Motor neuron (in vitro differentiated cells): Measurements from ENCODE around the gene UNC5B. TPM values are rescaled to one million over a fixed set of nuclear protein-coding genes. Genes with fewer than 3 reads are reported as not detected.

Source experiments
- ATAC-seq, 8 experiments: fragments of 200-7000 bp; cut with Tn5 transposase; replicated peaks in 6 of 8; 2 replicates each; pipeline ENCODE4 v1.8.0; 2021; ENCODE audit warnings: mild to moderate bottlenecking in 8 of 8, moderate library complexity in 8 of 8
- H3K27ac ChIP-seq, 2 donors: fragments of 250-450 bp; sonication (Bioruptor Pico); 2 replicates each; pipeline ENCODE4 v1.9.0; 2021; ENCODE audit warnings: antibody characterized with exemption in 2 of 2, mild to moderate bottlenecking in 2 of 2, moderate library complexity in 1 of 2
- H3K4me1 ChIP-seq, 2 donors: fragments of 250-450 bp; sonication (Bioruptor Pico); replicated peaks in 1 of 2; 2 replicates each; pipeline ENCODE4 v1.6.1; 2021; ENCODE audit warnings: antibody characterized with exemption in 2 of 2, mild to moderate bottlenecking in 2 of 2, moderate library complexity in 1 of 2
- H3K4me3 ChIP-seq, 5 donors: fragments of 250-450 bp; sonication (Bioruptor Pico); 2 replicates each; pipeline ENCODE4 v1.9.0; 2021; ENCODE audit warnings: antibody characterized with exemption in 5 of 5, mild to moderate bottlenecking in 5 of 5, moderate library complexity in 4 of 5
- WGBS, 10 experiments: fragments of 450-650 bp; shearing (Covaris generic); methylation state at CpG; one replicate each; pipeline ENCODE4 v1.0.0; 2022; 5-methylcytosine and 5-hydroxymethylcytosine counted together
- in situ Hi-C, 9 experiments: fragments of 400-800 bp; cut with MboI; loops; one replicate each; pipeline ENCODE4 v1.15.0; 2021; ENCODE audit warnings: low sequenced_read_pairs in 9 of 9, low pct_unique_long_range_greater_than_20kb in 2 of 9; ENCODE audit not compliant: unreplicated experiment in 9 of 9
- total RNA-seq, 8 experiments: library from RNA; unstranded; fragments of 300-600 nt; gene quantifications; 2 replicates each; pipeline versions ENCODE4 v1.2.3 to v1.2.4, GENCODE V29; 2022

Gene UNC5B
- total RNA-seq, 8 experiments from 2014 or later, result 1.4 to 53.5 (median 18.2) TPM

DNA sequence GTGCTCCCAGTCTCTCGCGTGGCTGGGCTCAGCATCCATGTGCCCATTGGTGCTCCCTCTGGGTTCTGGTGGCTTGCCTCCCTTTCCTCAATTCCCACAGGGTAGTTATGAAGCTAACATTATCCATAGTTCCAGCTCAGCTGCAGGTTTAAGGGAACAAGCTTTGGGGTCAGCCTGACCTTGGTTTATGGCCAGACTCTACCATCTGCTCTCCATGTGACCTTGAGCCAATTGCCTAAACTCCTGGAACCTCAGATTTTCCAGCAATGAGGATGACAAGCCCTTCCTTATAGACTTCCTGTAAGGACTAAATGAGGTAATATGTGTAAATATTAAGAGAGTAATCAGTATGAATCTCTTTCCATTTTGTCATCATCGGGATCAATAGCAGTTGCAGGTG lies 96.6 kb downstream of the UNC5B start:
- Histone ChIP-seq H3K4me1 (peaks cover 21 to 24% of the 10 kb centered on the region in 2 donors), H3K27ac (no peak overlapping the region), H3K4me3 (no peak overlapping the region)
- WGBS, 10 experiments, result 13 to 100% (median 80%) methylated on average over 1 to 3 of the region's 3 CpGs; no CpG with 5 or more reads in 1 of the 10 experiments
- in situ Hi-C loops, result loop anchor here in 6 of 9 experiments (10.0 to 25.0 kb wide), 4 partner anchors 396 to 1028 kb away; partner anchors contain the start of gene C10orf105 (in 4 of the 6)
- ATAC-seq, result no peak

DNA sequence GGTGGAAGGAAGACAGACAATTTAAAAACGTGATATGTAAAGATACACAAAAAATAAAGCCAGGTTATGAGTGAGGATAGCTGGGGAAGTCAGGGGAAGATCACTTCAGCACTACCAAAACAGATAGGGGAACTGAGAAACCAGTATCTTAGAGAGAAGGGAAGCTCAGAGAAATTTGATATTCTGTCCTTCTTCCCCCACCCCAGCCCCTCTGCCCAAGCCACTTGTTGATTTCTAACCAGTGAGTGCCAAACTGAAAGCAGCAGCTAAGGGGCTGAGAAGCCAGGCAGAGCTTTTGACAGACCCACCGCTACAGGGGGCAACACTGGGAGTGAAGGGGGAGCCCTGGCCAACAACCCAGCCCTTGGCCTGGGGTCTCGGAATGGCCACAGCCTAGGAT lies 97.5 kb downstream of the UNC5B start:
- Histone ChIP-seq H3K4me1 (peaks cover 23% of the 10 kb centered on the region in 2 donors), H3K4me3 (no peak overlapping the region), H3K27ac (no peak overlapping the region)
- ATAC-seq, result no peak
- 13 to 83% (median 31%) methylated on average over 1 to 3 of the region's 3 CpGs for WGBS, 10 experiments
- in situ Hi-C loops, result loop anchor here in 6 of 9 experiments (10.0 to 25.0 kb wide), 4 partner anchors 395 to 1027 kb away; partner anchors contain the start of gene C10orf105 (in 4 of the 6)

DNA sequence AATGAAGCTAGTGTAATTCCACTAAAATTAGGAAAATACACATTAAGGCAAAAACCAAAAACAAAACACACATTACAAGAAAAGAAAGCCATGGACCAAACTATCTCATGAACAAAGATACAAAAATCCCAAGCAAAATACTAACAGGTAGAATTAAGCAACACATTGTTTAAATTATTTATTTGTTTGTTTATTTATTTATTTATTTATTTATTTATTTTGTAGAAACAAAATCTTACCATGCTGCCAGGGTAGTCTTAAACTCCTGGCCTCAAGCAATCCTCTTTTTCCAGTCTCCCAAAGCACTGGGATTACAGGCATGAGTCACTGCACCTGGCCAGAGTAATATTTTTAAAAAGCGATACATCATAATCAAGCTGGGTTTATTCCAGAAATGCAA lies 99.8 kb downstream of the UNC5B start:
- Histone ChIP-seq H3K4me1 (peaks cover 14 to 19% of the 10 kb centered on the region in 2 donors), H3K27ac (no peak overlapping the region), H3K4me3 (no peak overlapping the region)
- 22 to 100% (median 94%) methylated on average over 1 of the region's 1 CpG; no CpG with 5 or more reads in 2 of the 10 experiments for WGBS, 10 experiments
- in situ Hi-C loops, result loop anchor here in 5 of 9 experiments (10.0 to 25.0 kb wide), 4 partner anchors 393 to 1025 kb away; partner anchors contain the start of gene C10orf105 (in 4 of the 5)
- peak in 2 of 8 experiments; percentile 10 to 13 for ATAC-seq

DNA sequence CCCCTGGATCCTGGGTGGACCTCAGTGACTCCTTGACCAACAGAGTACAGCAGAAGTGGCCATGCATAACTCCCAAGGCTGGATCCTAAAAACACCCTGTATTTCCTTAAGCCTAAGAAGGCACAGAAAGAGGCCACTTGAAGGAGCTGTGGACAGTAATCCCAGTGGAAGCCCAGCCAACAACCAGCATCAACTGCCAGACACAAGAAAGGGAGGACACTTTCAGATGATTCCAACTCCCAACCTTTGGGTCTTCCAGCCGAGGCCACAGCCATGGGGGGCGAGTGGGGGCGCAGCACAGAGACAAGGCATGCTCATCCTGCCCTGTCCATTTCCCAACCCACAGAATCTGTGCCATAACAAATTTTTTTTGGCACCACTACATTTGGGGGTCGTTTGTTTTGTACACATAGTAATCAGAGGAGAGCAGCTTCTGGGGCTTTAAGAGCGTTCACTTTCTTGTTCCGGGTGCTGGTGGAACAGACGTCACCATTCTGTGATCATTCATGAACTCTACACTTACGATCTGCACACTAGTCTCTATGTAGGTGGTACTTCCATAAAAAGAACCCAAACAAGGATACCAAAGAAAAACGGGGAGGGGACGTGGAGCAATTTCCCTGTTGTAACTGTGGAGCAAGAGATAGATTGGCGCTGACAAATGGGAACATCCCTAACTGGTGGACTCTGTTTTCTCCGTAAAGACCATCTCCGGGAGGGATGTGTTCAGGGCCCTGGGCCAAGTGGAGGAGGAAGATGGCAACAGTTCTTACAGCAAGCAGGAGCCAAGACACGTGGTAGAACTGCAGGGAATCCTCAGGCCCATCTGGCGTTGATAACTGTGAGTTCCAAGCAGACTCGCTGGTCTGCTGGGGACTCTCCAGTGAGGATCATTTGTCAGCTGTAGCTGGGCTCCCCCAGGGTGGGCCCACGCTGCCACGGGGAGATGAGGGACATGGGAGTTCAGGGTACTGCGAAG lies 100.7 kb downstream of the UNC5B start:
- Histone ChIP-seq H3K27ac (no peak overlapping the region), H3K4me3 (no peak overlapping the region), H3K4me1 (peaks cover 12 to 13% of the 10 kb centered on the region in 2 donors)
- WGBS, 10 experiments, result 21 to 79% (median 47%) methylated on average over 2 to 12 of the region's 19 CpGs; no CpG with 5 or more reads in 2 of the 10 experiments
- ATAC-seq, result peak in 4 of 8 experiments; percentile 6 to 45 (median 26)
- in situ Hi-C loops, result loop anchor here in 5 of 9 experiments (10.0 to 25.0 kb wide), 4 partner anchors 392 to 1024 kb away; partner anchors contain the start of gene C10orf105 (in 4 of the 5)

DNA sequence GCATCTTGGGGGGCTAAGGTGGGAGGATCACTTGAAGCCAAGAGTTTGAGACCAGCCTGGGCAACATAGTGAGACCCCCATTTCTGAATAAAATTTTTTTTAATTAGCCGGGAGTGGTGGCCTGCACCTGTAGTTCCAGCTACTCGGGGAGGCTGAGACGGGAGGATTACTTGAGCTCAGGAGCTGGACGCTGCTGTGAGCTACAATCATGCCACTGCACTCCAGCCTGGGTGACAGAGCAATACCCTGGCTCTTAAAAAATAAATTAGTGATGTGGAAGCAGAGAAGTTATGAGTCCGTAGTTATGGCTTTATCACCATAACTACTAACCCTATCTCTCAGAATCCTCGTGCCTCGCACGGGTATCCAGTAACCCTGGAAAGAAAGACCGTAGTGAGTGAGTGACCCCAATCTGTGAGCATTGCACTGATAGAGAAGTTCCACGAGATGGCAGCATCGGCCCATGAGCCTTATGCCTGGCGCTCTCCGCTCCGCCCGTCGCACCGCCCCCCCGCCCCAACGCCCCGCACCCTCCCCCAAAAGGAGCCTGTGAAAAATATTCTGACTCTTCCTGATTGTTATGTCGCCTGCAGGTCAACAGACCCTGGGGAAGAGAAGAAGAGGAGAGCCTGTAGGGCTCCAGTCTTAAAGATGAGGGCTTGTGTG lies 101.8 kb downstream of the UNC5B start:
- ATAC-seq, result peak; percentile 16 to 60 (median 28)
- Histone ChIP-seq H3K4me3 (peak overlapping the region in 1 of 5 donors; percentile 10), H3K27ac (no peak overlapping the region), H3K4me1 (peaks cover 12 to 13% of the 10 kb centered on the region in 2 donors)
- 0 to 17% (median 0%) methylated on average over 1 to 7 of the region's 21 CpGs; no CpG with 5 or more reads in 4 of the 10 experiments for WGBS, 10 experiments
- in situ Hi-C loops, result loop anchor here in 5 of 9 experiments (10.0 to 25.0 kb wide), 4 partner anchors 391 to 1023 kb away; partner anchors contain the start of gene C10orf105 (in 4 of the 5)

DNA sequence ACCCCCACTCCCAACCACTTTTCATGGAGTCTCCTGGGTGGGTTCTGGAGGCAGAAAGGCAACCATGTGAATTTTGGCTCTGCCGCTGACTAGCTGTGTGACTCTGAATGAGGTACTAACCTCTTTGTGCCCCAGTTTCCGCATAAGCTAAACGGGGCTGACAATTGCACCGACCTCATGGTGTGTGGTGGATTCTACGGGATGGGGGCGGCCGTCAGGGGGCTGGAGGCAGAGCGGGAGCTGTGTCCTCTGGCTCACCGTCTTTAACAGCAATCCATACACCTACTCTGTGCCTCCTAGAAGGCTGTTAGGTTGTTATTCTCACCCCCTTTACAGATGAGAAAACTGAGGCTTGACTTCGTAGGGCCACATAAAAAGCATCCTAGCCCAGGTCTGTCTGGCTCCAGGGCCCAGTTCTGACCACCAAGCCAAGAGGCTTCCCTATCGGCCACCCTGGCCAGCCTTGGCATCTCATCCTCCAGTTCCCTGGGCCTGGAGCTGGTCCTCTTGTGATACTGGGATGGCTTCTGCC lies 102.4 kb downstream of the UNC5B start:
- peak overlapping the region in 1 of 5 donors; percentile 10 for H3K4me3 ChIP-seq
- in situ Hi-C loops, result loop anchor here in 5 of 9 experiments (10.0 to 25.0 kb wide), 4 partner anchors 390 to 1023 kb away; partner anchors contain the start of gene C10orf105 (in 4 of the 5)
- peaks cover 13 to 14% of the 10 kb centered on the region in 2 donors for H3K4me1 ChIP-seq
- H3K27ac ChIP-seq, result no peak overlapping the region
- ATAC-seq, result no peak
- 0 to 100% (median 59%) methylated on average over 1 to 8 of the region's 11 CpGs; no CpG with 5 or more reads in 5 of the 10 experiments for WGBS, 10 experiments

DNA sequence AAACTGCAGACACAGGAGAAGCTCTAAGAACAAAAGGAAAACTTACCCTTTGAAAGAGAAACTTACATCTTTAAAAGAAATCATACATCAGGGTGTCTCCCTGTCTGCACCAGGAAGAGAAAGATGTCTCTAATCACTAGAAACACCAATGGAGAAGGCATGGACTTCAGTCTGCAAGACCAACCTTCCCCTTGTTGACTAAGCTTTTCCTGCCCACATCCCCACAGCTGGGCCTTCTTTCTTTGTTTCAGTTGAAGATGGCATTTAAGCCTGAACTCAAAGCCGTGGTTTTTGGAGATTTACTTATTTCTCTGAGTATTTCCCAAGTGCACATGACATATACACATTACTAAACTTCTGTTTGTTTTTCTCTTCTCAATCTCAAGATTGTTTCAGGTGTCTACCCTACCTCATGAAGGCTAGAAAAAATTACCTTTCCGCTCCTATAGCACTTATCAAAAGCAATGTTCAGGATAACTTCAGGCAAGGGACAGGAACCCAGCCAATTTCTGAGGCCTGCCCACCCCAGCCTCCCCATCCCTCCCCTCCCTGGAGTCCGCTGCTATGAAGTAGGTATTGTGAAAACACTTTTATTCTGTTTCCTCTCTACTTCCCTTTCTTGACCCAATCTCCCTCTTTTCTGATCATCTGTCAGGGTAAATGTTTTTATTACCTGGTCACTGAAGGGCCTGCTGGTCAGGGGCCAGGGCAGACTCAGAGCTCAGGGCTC lies 103.9 kb downstream of the UNC5B start:
- 14 to 100% (median 83%) methylated on average over 1 to 3 of the region's 3 CpGs; no CpG with 5 or more reads in 1 of the 10 experiments for WGBS, 10 experiments
- ATAC-seq, result no peak
- in situ Hi-C loops, result loop anchor here in 5 of 9 experiments (10.0 to 25.0 kb wide), 4 partner anchors 389 to 1021 kb away; partner anchors contain the start of gene C10orf105 (in 4 of the 5)
- Histone ChIP-seq H3K4me1 (peaks cover 19% of the 10 kb centered on the region in 2 donors), H3K27ac (no peak overlapping the region), H3K4me3 (no peak overlapping the region)

DNA sequence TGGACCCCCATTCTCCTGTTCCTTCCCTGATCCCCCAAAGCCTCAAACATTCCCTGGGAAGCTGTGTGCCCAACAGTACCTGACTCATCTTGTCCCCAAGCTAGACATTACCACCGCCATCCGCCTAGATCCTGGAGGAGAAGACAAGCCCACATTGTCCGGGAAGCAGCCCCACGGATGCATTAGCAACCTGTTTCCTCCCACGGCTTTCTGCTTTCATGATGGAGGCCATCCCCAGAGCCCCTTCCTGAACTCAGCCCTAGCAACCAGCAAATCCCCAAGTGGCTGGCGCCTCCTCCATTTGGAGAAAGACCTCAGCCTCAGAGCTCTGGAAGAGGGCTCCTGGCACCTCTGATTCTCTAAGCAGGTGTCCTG lies 104.4 kb downstream of the UNC5B start:
- Histone ChIP-seq H3K4me3 (no peak overlapping the region), H3K4me1 (peaks cover 19% of the 10 kb centered on the region in 2 donors), H3K27ac (no peak overlapping the region)
- WGBS, 10 experiments, result 60 to 100% (median 80%) methylated on average over 1 to 4 of the region's 6 CpGs; no CpG with 5 or more reads in 2 of the 10 experiments
- in situ Hi-C loops, result loop anchor here in 5 of 9 experiments (10.0 to 25.0 kb wide), 4 partner anchors 388 to 1021 kb away; partner anchors contain the start of gene C10orf105 (in 4 of the 5)
- ATAC-seq, result no peak

DNA sequence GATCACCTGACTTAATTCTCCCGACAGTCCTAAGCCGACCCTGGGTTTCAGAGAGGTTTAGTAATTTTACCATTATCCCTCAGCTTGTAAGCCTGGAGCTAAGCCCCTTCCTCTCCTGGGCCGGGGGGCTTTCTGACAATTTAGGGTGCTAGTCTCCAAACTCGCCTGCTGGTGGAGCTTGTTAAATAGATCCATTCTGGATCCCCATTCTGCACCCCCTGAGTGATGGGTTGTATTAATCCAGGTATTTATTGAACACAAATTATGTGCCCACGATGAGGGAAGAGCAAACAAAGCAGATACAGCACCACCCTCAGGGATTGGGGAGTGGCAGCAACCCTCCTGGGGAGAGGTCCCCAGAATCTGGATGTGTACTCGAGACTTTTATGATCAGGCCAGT lies 105.4 kb downstream of the UNC5B start:
- Histone ChIP-seq H3K4me1 (peaks cover 19% of the 10 kb centered on the region in 2 donors), H3K4me3 (no peak overlapping the region), H3K27ac (no peak overlapping the region)
- WGBS, 10 experiments, result 30 to 100% (median 80%) methylated on average over 1 to 4 of the region's 6 CpGs; no CpG with 5 or more reads in 1 of the 10 experiments
- in situ Hi-C loops, result loop anchor here in 5 of 9 experiments (10.0 to 25.0 kb wide), 4 partner anchors 387 to 1020 kb away; partner anchors contain the start of gene C10orf105 (in 4 of the 5)
- no peak for ATAC-seq

DNA sequence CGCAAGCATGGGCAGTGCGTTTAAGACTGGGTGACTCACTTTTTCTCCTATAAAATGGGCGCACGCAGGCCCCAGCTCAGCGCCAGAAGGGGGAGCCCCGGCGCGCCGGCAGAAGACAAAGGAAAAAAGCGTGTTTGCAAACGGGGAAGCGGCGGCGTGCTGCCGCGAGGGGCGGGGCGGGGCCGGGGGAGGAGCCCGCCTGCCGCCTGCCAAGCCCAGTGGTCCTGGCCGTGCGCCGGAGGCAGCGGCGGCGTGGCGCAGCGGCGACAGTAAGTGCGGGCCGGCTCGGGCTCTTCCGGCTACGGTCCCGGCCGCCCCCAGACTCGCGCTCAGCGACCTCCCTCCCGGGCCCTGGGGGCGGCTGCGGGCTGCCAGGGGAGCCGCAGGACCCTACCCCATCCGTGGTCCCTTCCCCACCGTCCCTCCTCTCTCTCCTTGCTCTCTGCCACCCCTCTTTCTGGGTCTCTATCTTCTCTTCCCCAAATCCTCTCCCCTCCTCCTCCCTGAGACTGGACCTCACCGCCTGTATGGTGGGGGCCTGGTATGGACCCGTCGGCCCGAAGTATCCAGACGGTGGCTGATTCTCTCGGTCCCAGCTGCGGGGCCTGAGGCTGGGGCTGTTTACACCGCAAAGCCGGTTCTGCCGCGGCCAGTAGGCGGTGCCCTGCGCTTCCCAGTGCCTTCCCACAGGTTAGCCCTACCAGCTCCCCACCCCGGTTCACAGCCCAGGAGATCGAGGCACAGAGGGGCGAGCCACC lies 106.9 kb downstream of the UNC5B start, which contains the start of gene SLC29A3:
SLC29A3 (plus strand) TSS at position 218 of the 758 bp plus-strand sequence; CDS start at position 269, 51 bp downstream.
- peak; percentile 88 to 95 (median 92) for ATAC-seq
- peak within 1 kb of the TSS; percentile 69 to 73 for H3K27ac ChIP-seq
- in situ Hi-C loops, result loop anchor here in 5 of 9 experiments (10.0 to 25.0 kb wide), 4 partner anchors 386 to 1018 kb away; partner anchors contain the start of gene C10orf105 (in 4 of the 5)

More for the DNA sequence above, 106.9 kb downstream of the UNC5B start, which contains the start of gene SLC29A3:
- Histone ChIP-seq H3K4me3 (peak within 1 kb of the TSS; percentile 47 to 68 (median 53)), H3K4me1 (peaks cover 17% of the 10 kb centered on the region in 2 donors)
- WGBS, 10 experiments, result 0 to 5% methylated on average over 3 to 5 of the region's 62 CpGs; no CpG with 5 or more reads in 8 of the 10 experiments
